HG03469 (cell line): ENCODE data around the gene TMEM121B.

Experiments
- ATAC-seq: cut with Tn5 transposase; IDR thresholded peaks from one replicate; pipeline ENCODE4 v1.9.1; 2021; ENCODE audit warnings: mild to moderate bottlenecking, moderate library complexity, moderate number of reproducible peaks; ENCODE audit not compliant: unreplicated experiment

Gene TMEM121B

GRCh38 chr22:17138513-17138912, 17.4 kb upstream of the TMEM121B start:
- ATAC-seq, result no peak

GRCh38 chr22:17137861-17138425, 16.8 kb upstream of the TMEM121B start:
- ATAC-seq, result no peak

GRCh38 chr22:17137170-17137569, 16.0 kb upstream of the TMEM121B start:
- no peak for ATAC-seq

GRCh38 chr22:17135153-17135760, 14.1 kb upstream of the TMEM121B start:
- no peak for ATAC-seq

- no peak for ATAC-seq
These were observed 12.0 kb upstream of the TMEM121B start for GRCh38 chr22:17133137-17133536.

- no peak for ATAC-seq
These were observed 11.0 kb upstream of the TMEM121B start for GRCh38 chr22:17132112-17132511.

- no peak for ATAC-seq
These were observed 10.5 kb upstream of the TMEM121B start for GRCh38 chr22:17131686-17132085.

- no peak for ATAC-seq
These were observed 9.0 kb upstream of the TMEM121B start for GRCh38 chr22:17130199-17130598.

GRCh38 chr22:17120711-17121232, 388 bp downstream of the TMEM121B start:
- no peak for ATAC-seq

- ATAC-seq, result no peak
These were observed 879 bp downstream of the TMEM121B start for GRCh38 chr22:17120281-17120680.

GRCh38 chr22:17119481-17120202, 1.5 kb downstream of the TMEM121B start:
- ATAC-seq, result no peak

GRCh38 chr22:17118342-17118741, 2.8 kb downstream of the TMEM121B start:
- no peak for ATAC-seq

- ATAC-seq, result no peak
These were observed 3.3 kb downstream of the TMEM121B start for GRCh38 chr22:17117890-17118289.

GRCh38 chr22:17117400-17117799, 3.8 kb downstream of the TMEM121B start:
- no peak for ATAC-seq

- no peak for ATAC-seq
These were observed 4.4 kb downstream of the TMEM121B start for GRCh38 chr22:17116572-17117330.

GRCh38 chr22:17115945-17116565, 5.1 kb downstream of the TMEM121B start:
- ATAC-seq, result no peak

- ATAC-seq, result no peak
These were observed 5.9 kb downstream of the TMEM121B start for GRCh38 chr22:17115236-17115635.

GRCh38 chr22:17114898-17115235, 6.3 kb downstream of the TMEM121B start:
- ATAC-seq, result no peak

- no peak for ATAC-seq
These were observed 6.8 kb downstream of the TMEM121B start for GRCh38 chr22:17114173-17114897.

- ATAC-seq, result no peak
These were observed 7.6 kb downstream of the TMEM121B start for GRCh38 chr22:17113600-17113999.
